ENCODE data around the gene ZNF124.
"Not testable (repeated sequence)": the region's sequence is repeated elsewhere in the genome, so short reads cannot be mapped to it uniquely, and the experiment has no call there.

Gene ZNF124

GRCh38 chr1:247171443-247171842 lies 377 bp downstream of the ZNF124 start:
- not testable (repeated sequence) for DNase-seq

GRCh38 chr1:247165674-247166073 lies 6.1 kb downstream of the ZNF124 start:
- no peak for DNase-seq

- DNase-seq = no peak
These were observed 7.1 kb downstream of the ZNF124 start for GRCh38 chr1:247164694-247165093.

- DNase-seq = no peak
These were observed 15.0 kb downstream of the ZNF124 start for GRCh38 chr1:247156787-247157232.

- DNase-seq = no peak
These were observed 24.0 kb downstream of the ZNF124 start for GRCh38 chr1:247147781-247148180.

GRCh38 chr1:247147120-247147519 lies 24.7 kb downstream of the ZNF124 start:
- not testable (repeated sequence) for DNase-seq

- DNase-seq = no peak
These were observed 25.1 kb downstream of the ZNF124 start for GRCh38 chr1:247146671-247147070.

GRCh38 chr1:247145279-247145678 lies 26.5 kb downstream of the ZNF124 start:
- DNase-seq = no peak

GRCh38 chr1:247139557-247139956 lies 32.3 kb downstream of the ZNF124 start:
- not testable (repeated sequence) for DNase-seq

GRCh38 chr1:247131236-247131635 lies 40.6 kb downstream of the ZNF124 start:
- no peak for DNase-seq

GRCh38 chr1:247127519-247128282 lies 44.1 kb downstream of the ZNF124 start:
- DNase-seq = not testable (repeated sequence)

GRCh38 chr1:247126601-247127000 lies 45.2 kb downstream of the ZNF124 start:
- DNase-seq = not testable (repeated sequence)

- DNase-seq = not testable (repeated sequence)
These were observed 45.7 kb downstream of the ZNF124 start for GRCh38 chr1:247126166-247126565.

- DNase-seq = no peak
These were observed 50.4 kb downstream of the ZNF124 start for GRCh38 chr1:247121382-247121781.

GRCh38 chr1:247120408-247120668 lies 51.5 kb downstream of the ZNF124 start:
- DNase-seq = not testable (repeated sequence)

GRCh38 chr1:247119600-247120407 lies 52.0 kb downstream of the ZNF124 start:
- no peak for DNase-seq

- DNase-seq = no peak
These were observed 52.8 kb downstream of the ZNF124 start for GRCh38 chr1:247118946-247119446.

- DNase-seq = no peak
These were observed 56.3 kb downstream of the ZNF124 start for GRCh38 chr1:247115545-247115944.

GRCh38 chr1:247115141-247115510 lies 56.7 kb downstream of the ZNF124 start:
- no peak for DNase-seq

- no peak for DNase-seq
These were observed 57.3 kb downstream of the ZNF124 start for GRCh38 chr1:247114351-247115140.

GRCh38 chr1:247113733-247114271 lies 58.0 kb downstream of the ZNF124 start:
- no peak for DNase-seq

- no peak for DNase-seq
These were observed 58.7 kb downstream of the ZNF124 start for GRCh38 chr1:247113094-247113497.

- no peak for DNase-seq
These were observed 59.4 kb downstream of the ZNF124 start for GRCh38 chr1:247112479-247112781.
